Right atrium auricular region (tissue), 2 donors: ENCODE results near the gene MDFI. TPM values are rescaled to one million over a fixed set of nuclear protein-coding genes. Genes with fewer than 3 reads are reported as not detected.

Source experiments
- DNase-seq: peaks from one replicate; pipeline ENCODE4 v3.0.0-alpha.2; 2019; ENCODE audit warnings: low spot score
- H3K27ac ChIP-seq, 2 donors: fragments of 200-600 bp; sonication (generic); 1 replicate in 1 of 2; 2 replicates in 1 of 2; pipeline ENCODE4 v1.5.1; 2016 to 2019
- H3K27me3 ChIP-seq, 2 donors: fragments of 200-600 bp; sonication (generic); one replicate each; pipeline versions ENCODE4 v1.5.1 to v1.6.0; 2017 to 2019
- H3K36me3 ChIP-seq: fragments of 200-600 bp; sonication (generic); one replicate; pipeline ENCODE4 v1.5.1; 2016
- H3K4me1 ChIP-seq, 2 donors: fragments of 200-600 bp; sonication (generic); one replicate each; pipeline versions ENCODE4 v1.5.1 to v1.6.0; 2017 to 2019
- H3K4me3 ChIP-seq, 2 donors: fragments of 200-600 bp; sonication (generic); 1 replicate in 1 of 2; 2 replicates in 1 of 2; pipeline ENCODE4 v1.5.1; 2017 to 2019; ENCODE audit warnings: mild to moderate bottlenecking in 1 of 2, moderate library complexity in 1 of 2
- H3K9me3 ChIP-seq, 2 donors: fragments of 200-600 bp; sonication (generic); one replicate each; pipeline ENCODE4 v1.5.1; 2019
- CTCF ChIP-seq, 2 donors: fragments of 200-600 bp; sonication (generic); IDR thresholded peaks; one replicate each; pipeline ENCODE4 v1.5.1; 2019; ENCODE audit warnings: antibody characterized with exemption in 2 of 2
- microRNA-seq, 2 donors: library from miRNA; unstranded; fragments of <30 nt; microRNA quantifications; one replicate each; pipeline ENCODE4, GENCODE V29; 2016 to 2017; ENCODE audit warnings: borderline number of aligned reads in 2 of 2, borderline replicate concordance in 1 of 2
- total RNA-seq, 2 donors: library from RNA; depleted of rRNA; stranded (reverse); fragments of >200 nt; gene quantifications; one replicate each; pipeline ENCODE4 v1.1.0, GENCODE V29; 2016

Gene MDFI
- total RNA-seq, 2 donors from 2014 or later = 1.5 to 12.3 TPM

- Histone ChIP-seq H3K4me1 (peaks cover 0 to 78% of the 10 kb centered on the region in 2 donors), H3K4me3 (no peak overlapping the region), H3K27ac (no peak overlapping the region), H3K27me3 (no peaks in the 10 kb centered on the region), H3K36me3 (no peaks in the 10 kb centered on the region), H3K9me3 (no peaks in the 10 kb centered on the region)
- no peak for TF ChIP-seq CTCF (IDR thresholded peaks at IDR 0.05)
- DNase-seq = no peak
Measured at GRCh38 chr6:41702089-41702745, 63.9 kb downstream of the MDFI start.

- no peaks in the 10 kb centered on the region for H3K27me3 ChIP-seq
- H3K4me3 ChIP-seq = no peak overlapping the region
- no peaks in the 10 kb centered on the region for H3K9me3 ChIP-seq
- DNase-seq = no peak
- H3K27ac ChIP-seq = no peak overlapping the region
- no peak for TF ChIP-seq CTCF (IDR thresholded peaks at IDR 0.05)
- H3K36me3 ChIP-seq = no peaks in the 10 kb centered on the region
- H3K4me1 ChIP-seq = peaks cover 0 to 78% of the 10 kb centered on the region in 2 donors
Measured at GRCh38 chr6:41702771-41703494, 64.7 kb downstream of the MDFI start.

Small RNA genes lying within 50 kb of the gene (microRNA-seq; reads per million reads assigned to microRNA genes)
- 0 reads per million in 2 donors for gene MIR4641

Other genes starting within 250 kb of the MDFI start
- 10 to 100 TPM in 1 of 2 donors, 1 to 10 TPM in 1; 9.3 to 20.2 TPM for gene FOXP4, start 92.1 kb upstream of the MDFI start, total RNA-seq
- 10 to 100 TPM; 31.5 to 35.8 TPM for gene TFEB, start 97.1 kb downstream of the MDFI start, total RNA-seq
- gene PGC, start 108.9 kb downstream of the MDFI start, total RNA-seq = not detected
- gene FRS3, start 141.4 kb downstream of the MDFI start, total RNA-seq = 1 to 10 TPM; 2.6 to 3.4 TPM
- 1 to 10 TPM; 4.3 to 5.6 TPM for gene PRICKLE4, start 142.3 kb downstream of the MDFI start, total RNA-seq
- gene TOMM6, start 149.2 kb downstream of the MDFI start, total RNA-seq = 100 to 1,000 TPM; 130 to 172 TPM